ENCODE results near the gene CDC73. TPM values are rescaled to one million over a fixed set of nuclear protein-coding genes. Genes with fewer than 3 reads are reported as not detected.
"Not testable (repeated sequence)": the region's sequence is repeated elsewhere in the genome, so short reads cannot be mapped to it uniquely, and the experiment has no call there.

The CDC73 gene
- total RNA-seq, 1 donor from 2014 or later: 50.5 TPM

DNA sequence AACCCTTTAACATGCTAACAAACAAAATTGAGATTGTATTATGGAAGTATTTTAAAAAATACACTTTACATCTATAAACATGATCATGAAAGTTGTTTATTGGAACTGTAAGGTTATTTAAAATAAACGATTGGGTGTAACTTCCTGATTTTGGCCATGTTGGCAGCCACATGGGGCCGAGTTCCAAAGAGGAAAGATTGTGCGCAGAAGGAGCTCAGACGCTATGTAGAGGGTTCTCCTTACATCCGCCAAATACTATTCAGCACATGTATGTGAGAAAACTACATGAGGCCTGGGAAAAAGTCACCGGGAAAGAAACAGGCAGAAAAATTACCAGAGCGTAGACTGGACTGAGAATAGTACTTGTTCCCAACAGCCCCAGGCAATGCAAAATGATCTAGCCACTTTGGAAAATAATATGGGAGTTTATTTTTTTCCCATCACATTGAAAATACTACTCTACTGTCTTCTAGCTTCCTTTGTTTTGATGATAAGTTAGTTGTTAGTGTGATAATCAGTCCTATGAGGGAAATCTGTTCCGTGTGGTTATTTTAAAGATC, 100.3 kb downstream of the CDC73 start:
- H3K4me1 Mint-ChIP-seq: peaks cover 19% of the 10 kb centered on the region
- no peak for DNase-seq (ENCODE audit: low read depth, low spot score)
- no peak for TF ChIP-seq CTCF (conservative IDR thresholded peaks at IDR 0.05)
- no peak overlapping the region for H3K27ac Mint-ChIP-seq (ENCODE audit: unreplicated experiment)
- no peaks in the 10 kb centered on the region for H3K27me3 Mint-ChIP-seq (ENCODE audit: low read depth)
- H3K9me3 Mint-ChIP-seq: peaks cover 23% of the 10 kb centered on the region
- no peak overlapping the region for H3K4me3 Mint-ChIP-seq
- H3K36me3 Mint-ChIP-seq (ENCODE audit: low read depth): peaks cover 52% of the 10 kb centered on the region

DNA sequence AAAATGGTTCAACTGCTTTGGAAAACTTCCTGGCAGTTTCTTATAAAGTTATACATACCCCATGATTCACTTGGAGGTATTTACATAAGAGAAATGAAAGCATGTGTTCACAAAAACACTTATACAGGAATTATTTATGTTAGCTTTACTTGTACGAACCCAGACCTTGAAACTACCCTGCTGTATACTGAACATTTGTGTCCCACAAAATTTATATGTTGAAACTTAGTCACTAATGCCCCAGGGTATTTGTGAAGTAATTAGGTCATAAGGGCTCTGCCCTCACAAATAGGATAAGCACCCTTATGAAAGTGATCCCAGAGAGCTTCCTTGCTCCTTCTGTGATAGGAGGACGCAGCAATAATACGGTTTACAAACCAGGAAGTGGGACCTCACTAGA, 107.3 kb downstream of the CDC73 start:
- no peak overlapping the region for H3K27ac Mint-ChIP-seq (ENCODE audit: unreplicated experiment)
- H3K4me1 Mint-ChIP-seq: peaks cover 3% of the 10 kb centered on the region
- no peak for DNase-seq (ENCODE audit: low read depth, low spot score)

GRCh38 chr1:193231146-193231545, 109.3 kb downstream of the CDC73 start:
- not testable (repeated sequence) for H3K27me3 Mint-ChIP-seq (ENCODE audit: low read depth); H3K9me3 Mint-ChIP-seq; H3K4me1 Mint-ChIP-seq; H3K27ac Mint-ChIP-seq (ENCODE audit: unreplicated experiment); DNase-seq (ENCODE audit: low read depth, low spot score); H3K4me3 Mint-ChIP-seq
- H3K36me3 Mint-ChIP-seq (ENCODE audit: low read depth): peaks cover 26% of the 10 kb centered on the region

More for the DNA sequence above, 107.3 kb downstream of the CDC73 start:
- Mint-ChIP-seq H3K36me3 (ENCODE audit: low read depth) (peaks cover 31% of the 10 kb centered on the region), H3K9me3 (peaks cover 22% of the 10 kb centered on the region), H3K4me3 (no peak overlapping the region), H3K27me3 (ENCODE audit: low read depth) (no peaks in the 10 kb centered on the region)
- no peak for TF ChIP-seq CTCF (conservative IDR thresholded peaks at IDR 0.05)

- no peak overlapping the region for H3K27ac Mint-ChIP-seq (ENCODE audit: unreplicated experiment)
- H3K27me3 Mint-ChIP-seq (ENCODE audit: low read depth): no peaks in the 10 kb centered on the region
- no peak overlapping the region for H3K4me3 Mint-ChIP-seq
- H3K36me3 Mint-ChIP-seq (ENCODE audit: low read depth): peaks cover 30% of the 10 kb centered on the region
- H3K9me3 Mint-ChIP-seq: no peaks in the 10 kb centered on the region
- DNase-seq (ENCODE audit: low read depth, low spot score): no peak
- no peak for TF ChIP-seq CTCF (conservative IDR thresholded peaks at IDR 0.05)
- no peaks in the 10 kb centered on the region for H3K4me1 Mint-ChIP-seq
These were observed 112.7 kb downstream of the CDC73 start for GRCh38 chr1:193234530-193234929.

DNA sequence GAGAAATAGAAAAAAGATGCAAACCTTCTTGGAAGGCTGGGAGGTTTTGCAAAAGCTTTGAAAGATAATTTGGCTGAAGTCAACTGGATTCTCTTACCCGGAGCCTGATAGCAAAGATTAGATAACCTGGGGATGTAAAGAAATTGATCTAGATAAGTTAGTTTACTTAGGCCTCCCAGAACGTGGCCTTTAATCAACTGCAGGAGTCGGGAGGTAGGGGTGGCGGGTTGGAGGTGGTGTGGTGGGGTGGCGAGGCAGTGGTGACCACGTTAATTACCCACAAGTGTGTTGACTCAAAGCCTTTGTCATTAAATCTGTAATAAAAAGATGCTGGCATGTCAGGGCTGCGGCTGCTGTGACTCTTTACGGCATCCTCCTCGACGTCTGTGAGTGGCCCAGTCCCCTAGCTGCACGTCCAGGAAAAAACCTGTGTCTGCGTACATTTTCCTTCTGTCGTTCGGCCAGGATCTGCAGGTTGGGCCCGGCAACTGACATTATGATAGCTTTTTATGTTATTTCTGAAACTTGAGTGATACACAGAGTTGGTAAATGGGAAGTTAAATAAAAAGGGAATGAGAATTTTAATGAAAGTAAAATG, 115.6 kb downstream of the CDC73 start:
- DNase-seq (ENCODE audit: low read depth, low spot score): no peak
- Mint-ChIP-seq H3K27me3 (ENCODE audit: low read depth) (no peaks in the 10 kb centered on the region), H3K9me3 (no peaks in the 10 kb centered on the region), H3K27ac (ENCODE audit: unreplicated experiment) (no peak overlapping the region), H3K4me3 (no peak overlapping the region), H3K4me1 (no peaks in the 10 kb centered on the region), H3K36me3 (ENCODE audit: low read depth) (peaks cover 43% of the 10 kb centered on the region)
- no peak for TF ChIP-seq CTCF (conservative IDR thresholded peaks at IDR 0.05)

DNA sequence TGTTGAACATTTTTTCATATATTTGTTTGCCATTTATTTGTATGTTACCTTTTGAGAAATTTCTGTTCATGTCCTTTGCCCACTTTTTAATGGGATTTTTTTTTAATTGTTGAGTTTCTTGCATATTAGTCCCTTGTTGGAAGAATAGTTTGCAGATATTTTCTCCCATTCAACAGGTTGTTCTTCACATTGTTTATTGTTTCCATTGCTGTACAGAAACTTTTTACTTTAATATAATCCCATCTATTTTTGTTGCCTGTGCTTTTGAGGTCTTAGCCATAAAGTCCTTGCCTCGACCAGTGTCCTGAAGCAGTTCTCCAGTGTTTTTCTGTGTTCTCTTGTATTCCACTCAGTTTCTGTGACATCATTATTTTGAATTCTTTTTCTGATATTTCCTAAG, 118.8 kb downstream of the CDC73 start:
- no peak for TF ChIP-seq CTCF (conservative IDR thresholded peaks at IDR 0.05)
- H3K27ac Mint-ChIP-seq (ENCODE audit: unreplicated experiment): no peak overlapping the region
- H3K36me3 Mint-ChIP-seq (ENCODE audit: low read depth): peaks cover 43% of the 10 kb centered on the region
- no peak overlapping the region for H3K4me3 Mint-ChIP-seq
- no peaks in the 10 kb centered on the region for H3K4me1 Mint-ChIP-seq
- H3K9me3 Mint-ChIP-seq: peaks cover 2% of the 10 kb centered on the region
- DNase-seq (ENCODE audit: low read depth, low spot score): no peak
- no peaks in the 10 kb centered on the region for H3K27me3 Mint-ChIP-seq (ENCODE audit: low read depth)

Measured in neural crest cell (in vitro differentiated cells).